ENCODE measurements around the gene SDSL. TPM values are rescaled to one million over a fixed set of nuclear protein-coding genes. Genes with fewer than 3 reads are reported as not detected.

SDSL gene
- total RNA-seq, result 2.4 and 3.3 TPM in 2 replicates

GRCh38 chr12:113422030-113422885, at the start of gene SDSL:
Gene SDSL (plus strand): TSS chr12:113422380. CDS start chr12:113427983, 5,603 bp downstream.
- peak; percentile 70 for DNase-seq

GRCh38 chr12:113373440-113373839, 48.7 kb upstream of the SDSL start:
- no peak for DNase-seq

GRCh38 chr12:113373969-113374368, 48.2 kb upstream of the SDSL start:
- no peak for DNase-seq

- no peak for DNase-seq
Observed at GRCh38 chr12:113374823-113375428, 47.3 kb upstream of the SDSL start.

GRCh38 chr12:113378291-113378690, 43.9 kb upstream of the SDSL start:
- DNase-seq, result no peak

GRCh38 chr12:113381220-113381619, 41.0 kb upstream of the SDSL start:
- no peak for DNase-seq

GRCh38 chr12:113382206-113382605, 40.0 kb upstream of the SDSL start:
- DNase-seq, result no peak

- no peak for DNase-seq
Observed at GRCh38 chr12:113384778-113385177, 37.4 kb upstream of the SDSL start.

GRCh38 chr12:113385282-113385882, 36.8 kb upstream of the SDSL start:
- DNase-seq, result no peak

GRCh38 chr12:113386866-113387566, 35.2 kb upstream of the SDSL start:
- no peak for DNase-seq

GRCh38 chr12:113387631-113388030, 34.5 kb upstream of the SDSL start:
- no peak for DNase-seq

- no peak for DNase-seq
Observed at GRCh38 chr12:113388351-113388750, 33.8 kb upstream of the SDSL start.

GRCh38 chr12:113390064-113391043, 31.8 kb upstream of the SDSL start:
- no peak for DNase-seq

GRCh38 chr12:113391145-113391544, 31.0 kb upstream of the SDSL start:
- DNase-seq, result no peak

GRCh38 chr12:113391650-113392337, 30.4 kb upstream of the SDSL start:
- no peak for DNase-seq

- DNase-seq, result no peak
Observed at GRCh38 chr12:113392520-113392919, 29.7 kb upstream of the SDSL start.

GRCh38 chr12:113392988-113393579, 29.1 kb upstream of the SDSL start:
- DNase-seq, result no peak

GRCh38 chr12:113393749-113394148, 28.4 kb upstream of the SDSL start:
- no peak for DNase-seq

- DNase-seq, result no peak
Observed at GRCh38 chr12:113395119-113395518, 27.1 kb upstream of the SDSL start.

- no peak for DNase-seq
Observed at GRCh38 chr12:113396200-113396599, 26.0 kb upstream of the SDSL start.
